Activated naive CD4-positive, alpha-beta T cell treated with anti-CD3 and anti-CD28 coated beads, Interleukin-2, amount 50 U/mL, for 16 hours (primary cell): ENCODE data around the gene BMP6.

Experiments
- DNase-seq: peaks from one replicate; pipeline ENCODE4 v3.0.0-alpha.2; 2020

Gene BMP6

DNA sequence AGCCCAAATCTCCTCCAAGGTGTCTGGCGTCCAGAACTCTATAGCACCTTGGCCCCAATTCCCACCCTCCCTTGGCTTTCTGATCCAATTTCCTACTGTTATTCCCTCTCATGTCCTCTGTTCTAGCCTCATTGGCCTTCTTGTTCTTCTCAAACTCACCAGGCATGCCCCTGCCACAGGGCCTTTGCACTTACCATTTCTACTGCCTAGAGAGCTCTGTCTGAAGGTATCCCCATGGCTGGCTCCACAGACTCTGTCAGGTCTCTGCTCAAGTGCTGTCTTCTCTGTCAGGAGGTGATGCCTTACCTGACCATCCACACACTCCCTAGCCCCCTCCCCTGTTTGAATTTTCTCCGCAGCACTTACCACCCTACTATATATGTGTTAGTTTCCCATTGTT lies 5.6 kb upstream of the BMP6 start:
- DNase-seq, result no peak

DNA sequence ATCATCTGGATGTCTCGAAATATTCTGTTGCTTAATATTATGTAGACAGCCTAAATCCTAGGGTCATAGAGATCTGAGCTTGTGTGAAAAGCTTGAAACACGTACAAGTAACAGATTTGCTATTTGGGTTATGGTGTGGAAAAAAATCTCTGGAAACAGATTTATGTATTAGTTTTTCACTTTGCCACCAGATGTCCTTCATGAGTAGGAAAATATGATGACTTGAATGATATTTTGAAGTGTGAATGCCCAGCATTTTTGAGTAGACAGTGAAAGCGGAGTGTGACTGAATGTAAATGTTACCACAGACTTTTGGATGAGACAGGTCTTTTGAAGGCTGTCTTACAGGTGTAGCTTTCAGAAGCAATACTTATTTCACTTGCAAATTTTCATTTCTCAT lies 4.2 kb upstream of the BMP6 start:
- DNase-seq, result no peak

DNA sequence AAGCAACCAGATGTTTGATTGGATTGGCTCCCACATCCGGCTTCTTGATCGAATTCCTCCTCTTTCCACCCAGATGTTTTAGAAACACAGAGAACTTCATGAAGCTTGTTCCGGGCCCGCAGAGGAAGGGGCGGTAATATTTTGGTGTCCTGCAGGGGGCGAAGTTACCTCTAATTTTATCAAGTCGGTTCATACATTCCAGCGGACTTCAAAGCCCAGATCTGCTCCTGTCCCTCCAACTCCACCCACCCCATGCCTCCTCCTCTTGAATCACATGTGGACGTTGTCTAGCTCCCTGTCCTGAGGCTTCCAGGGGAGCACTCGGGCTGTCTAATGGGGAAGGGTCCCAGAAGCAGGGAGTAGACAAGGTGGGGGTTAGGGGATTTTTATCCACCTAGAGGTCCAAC lies 2.9 kb upstream of the BMP6 start:
- peak; percentile 63 for DNase-seq

- no peak for DNase-seq
These were observed 2.3 kb upstream of the BMP6 start for GRCh38 chr6:7723554-7723953.

GRCh38 chr6:7725412-7725811 lies 487 bp upstream of the BMP6 start:
- DNase-seq, result no peak

GRCh38 chr6:7726416-7727085 lies 652 bp downstream of the BMP6 start:
- DNase-seq, result no peak

- peak; percentile 14 for DNase-seq
These were observed 1.4 kb downstream of the BMP6 start for GRCh38 chr6:7727086-7727945.

DNA sequence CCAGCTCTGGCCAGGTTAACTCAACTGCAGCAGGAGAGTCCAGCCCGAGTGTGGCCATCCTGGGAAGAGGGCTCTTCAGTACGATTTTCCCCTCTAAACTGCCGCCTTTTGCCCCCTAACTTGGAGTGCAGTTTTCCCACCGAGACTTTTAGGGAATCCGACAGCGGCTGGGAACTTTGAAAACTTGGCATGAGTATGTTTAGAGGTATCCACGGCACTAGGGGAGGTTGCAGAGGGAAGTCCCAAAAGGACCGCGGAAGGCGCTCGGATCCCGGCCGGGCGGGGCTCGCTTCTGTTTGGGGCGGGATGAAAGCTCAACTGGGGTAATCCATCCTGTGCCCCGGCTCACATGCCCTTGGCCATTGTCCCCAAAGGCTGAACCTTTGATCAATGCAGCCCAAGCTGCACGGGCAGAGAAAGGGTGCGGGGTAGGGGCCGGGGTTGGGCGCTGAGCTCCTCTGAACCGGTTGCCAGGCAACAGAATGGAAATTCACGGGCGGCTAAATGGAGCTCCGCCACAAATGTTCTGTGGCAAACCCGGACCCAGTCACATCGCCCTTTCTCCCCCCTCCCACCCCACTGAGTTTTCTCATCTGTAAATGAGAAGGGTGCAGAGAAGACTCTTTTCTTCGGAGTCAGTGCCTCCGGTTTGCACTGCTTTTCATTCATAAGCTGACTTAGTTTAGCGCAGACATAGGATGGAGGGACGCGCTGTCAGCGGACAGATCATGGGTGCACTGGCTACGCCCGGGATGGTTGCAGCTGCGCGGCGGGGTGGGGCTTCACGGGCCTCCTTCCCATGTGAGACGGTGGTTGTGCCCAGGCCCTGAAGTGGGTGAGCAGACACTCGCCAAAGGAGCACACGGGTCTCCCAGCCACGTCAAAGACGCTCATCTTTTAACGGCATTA lies 2.3 kb downstream of the BMP6 start:
- peak; percentile 13 for DNase-seq

DNA sequence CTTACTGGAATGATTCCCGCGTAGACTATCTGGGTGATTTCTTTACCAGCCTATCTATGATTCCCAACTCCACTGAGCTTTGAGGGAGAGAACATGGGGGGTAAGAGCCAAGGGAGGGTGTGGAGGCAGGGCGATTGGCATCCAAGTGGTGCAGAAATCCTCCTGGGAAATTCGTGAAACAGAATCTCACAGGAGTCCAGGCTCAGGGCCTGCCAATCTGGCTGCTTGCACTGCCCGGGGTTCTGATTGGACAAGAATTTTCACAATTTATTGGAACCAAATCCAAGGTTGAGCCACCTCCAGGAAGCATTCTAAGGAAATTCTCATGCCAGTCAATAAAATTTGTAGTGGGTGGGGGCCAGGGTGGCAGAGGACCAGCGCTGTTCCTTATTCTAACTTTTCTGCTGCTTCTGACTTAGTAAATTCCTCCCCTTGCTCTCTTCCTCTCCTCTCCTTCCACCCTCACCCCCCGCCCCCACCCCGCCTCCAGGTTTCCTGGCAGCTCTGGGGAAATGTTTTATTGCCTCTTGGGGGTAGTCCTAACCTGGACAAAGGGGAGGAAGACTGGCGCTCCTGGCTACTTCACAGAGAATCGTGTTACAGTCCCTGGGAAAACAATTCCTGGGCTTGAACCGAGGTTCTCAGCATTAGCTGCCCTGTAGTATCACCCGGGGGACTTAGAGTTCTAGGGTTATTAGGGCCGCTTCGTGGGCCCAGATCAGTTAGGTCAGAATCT lies 3.1 kb downstream of the BMP6 start:
- DNase-seq, result no peak

DNA sequence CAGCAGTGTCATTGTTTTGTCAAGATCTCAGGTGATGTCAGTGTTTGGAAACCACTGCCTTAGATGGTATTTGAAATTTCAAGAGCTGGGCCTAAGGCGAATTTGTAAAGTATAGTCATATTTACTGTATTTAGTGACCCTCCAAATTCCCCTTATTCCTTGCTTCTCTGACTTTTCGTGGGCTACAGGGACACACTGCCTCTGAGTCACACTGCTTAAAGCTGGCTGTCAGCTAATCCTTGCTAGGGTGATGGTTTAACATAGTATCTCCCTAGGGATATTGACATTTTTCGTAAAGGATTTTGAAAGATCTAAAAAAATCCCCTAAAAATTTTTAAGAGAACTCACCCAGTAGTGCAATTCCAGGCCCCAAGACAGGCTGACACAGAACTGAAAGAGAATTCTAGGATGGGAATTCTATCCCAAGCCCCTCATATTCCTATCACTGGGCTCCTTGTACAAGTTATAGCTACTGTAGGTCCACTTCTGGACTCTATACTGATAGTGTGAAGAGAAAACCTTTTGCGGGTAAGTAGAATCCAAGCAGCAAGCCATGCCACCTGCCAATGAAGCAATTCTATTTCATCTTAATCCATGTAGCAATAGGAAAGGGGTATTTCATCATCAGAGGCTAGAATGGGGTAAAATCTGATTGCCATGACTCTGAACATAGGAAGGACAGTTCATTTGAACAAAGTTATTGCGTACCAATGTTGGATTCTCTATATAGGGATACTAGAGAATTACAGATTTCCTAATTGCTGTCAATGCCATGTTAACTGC lies 4.3 kb downstream of the BMP6 start:
- DNase-seq, result no peak

GRCh38 chr6:7730784-7731227 lies 4.9 kb downstream of the BMP6 start:
- no peak for DNase-seq

DNA sequence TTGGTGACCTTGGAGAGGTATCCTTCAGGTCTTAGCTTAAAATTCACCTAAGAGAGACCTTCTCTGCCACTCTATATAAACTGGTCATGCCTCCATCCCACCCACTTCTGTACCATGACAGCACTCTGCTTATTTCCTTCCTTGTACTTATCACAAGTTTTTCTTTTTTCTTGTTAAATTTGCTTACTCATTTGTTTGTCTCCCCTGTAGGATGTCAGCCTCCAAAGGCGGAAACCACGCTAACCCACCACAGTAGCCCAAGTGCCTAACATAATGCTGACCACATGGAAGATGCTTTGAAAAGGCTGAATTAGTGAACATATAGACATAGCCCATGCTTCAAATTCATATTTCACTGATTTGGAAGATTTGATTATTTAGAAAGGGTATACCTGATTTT lies 5.4 kb downstream of the BMP6 start:
- DNase-seq, result no peak

GRCh38 chr6:7732228-7732627 lies 6.3 kb downstream of the BMP6 start:
- DNase-seq, result no peak

GRCh38 chr6:7734707-7735383 lies 8.9 kb downstream of the BMP6 start:
- DNase-seq, result no peak

GRCh38 chr6:7737106-7737505 lies 11.2 kb downstream of the BMP6 start:
- DNase-seq, result no peak

GRCh38 chr6:7737867-7738266 lies 12.0 kb downstream of the BMP6 start:
- DNase-seq, result no peak

DNA sequence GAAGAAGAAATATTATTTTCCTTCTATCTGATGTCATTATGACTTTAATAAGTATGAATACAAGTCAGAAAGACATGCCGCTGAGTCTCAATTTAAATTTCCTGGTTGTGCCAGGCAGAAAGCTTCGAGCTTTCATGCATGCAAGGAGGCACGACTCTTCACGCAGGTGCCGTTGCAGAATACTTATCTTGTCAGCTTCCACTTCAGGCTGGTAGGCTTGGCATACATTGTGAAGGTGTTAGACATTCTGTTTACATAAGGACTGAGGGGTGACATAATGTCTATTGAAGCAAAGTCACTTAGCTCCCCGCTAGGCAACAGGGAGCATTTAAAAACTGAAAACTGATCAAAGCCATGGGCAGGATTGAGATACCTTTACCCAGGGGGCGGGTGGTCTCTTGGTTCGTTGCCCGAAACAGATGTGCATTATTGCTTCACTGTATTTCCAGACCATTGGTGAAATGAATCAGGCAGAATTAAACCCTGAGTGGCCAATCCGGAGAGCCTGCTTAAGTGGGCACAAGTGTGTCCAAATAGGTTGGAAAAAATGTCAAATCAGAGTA lies 16.4 kb downstream of the BMP6 start:
- DNase-seq, result no peak

GRCh38 chr6:7745942-7746341 lies 20.0 kb downstream of the BMP6 start:
- DNase-seq, result no peak

- DNase-seq, result no peak
These were observed 21.1 kb downstream of the BMP6 start for GRCh38 chr6:7747016-7747415.

- DNase-seq, result no peak
These were observed 21.5 kb downstream of the BMP6 start for GRCh38 chr6:7747433-7747832.
